Measurements from ENCODE around the gene ADCY5.

The ADCY5 gene

GRCh38 chr3:123458255-123458654 lies 9.4 kb upstream of the ADCY5 start:
- no peak for DNase-seq (ENCODE audit: low read depth in 3 of 3)

GRCh38 chr3:123457841-123458240 lies 9.0 kb upstream of the ADCY5 start:
- DNase-seq (ENCODE audit: low read depth in 3 of 3): no peak

- no peak for DNase-seq (ENCODE audit: low read depth in 3 of 3)
Measured at GRCh38 chr3:123453675-123454074, 4.8 kb upstream of the ADCY5 start.

DNA sequence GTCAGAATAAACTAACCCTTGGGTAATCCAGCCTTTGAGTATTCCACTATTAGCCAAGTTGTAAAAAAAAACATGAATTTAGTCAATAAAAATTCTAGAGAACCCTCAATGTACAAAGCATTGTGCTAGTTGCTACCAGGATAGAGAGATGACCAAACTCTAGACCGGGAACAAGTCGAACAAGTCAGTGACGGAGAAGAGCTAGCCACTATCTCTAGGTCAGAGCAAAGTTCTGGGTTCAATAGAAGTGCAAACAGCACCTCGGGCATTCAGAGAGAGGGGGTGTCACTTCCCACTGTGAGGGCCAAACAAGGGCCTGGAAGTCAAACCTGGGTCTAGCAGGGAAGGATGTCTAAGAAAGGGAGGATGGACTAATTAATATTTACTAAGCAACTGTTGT lies 2.3 kb upstream of the ADCY5 start:
- no peak for DNase-seq (ENCODE audit: low read depth in 3 of 3)

- DNase-seq (ENCODE audit: low read depth in 3 of 3): no peak
Measured at GRCh38 chr3:123449997-123450604, 1.2 kb upstream of the ADCY5 start.

DNA sequence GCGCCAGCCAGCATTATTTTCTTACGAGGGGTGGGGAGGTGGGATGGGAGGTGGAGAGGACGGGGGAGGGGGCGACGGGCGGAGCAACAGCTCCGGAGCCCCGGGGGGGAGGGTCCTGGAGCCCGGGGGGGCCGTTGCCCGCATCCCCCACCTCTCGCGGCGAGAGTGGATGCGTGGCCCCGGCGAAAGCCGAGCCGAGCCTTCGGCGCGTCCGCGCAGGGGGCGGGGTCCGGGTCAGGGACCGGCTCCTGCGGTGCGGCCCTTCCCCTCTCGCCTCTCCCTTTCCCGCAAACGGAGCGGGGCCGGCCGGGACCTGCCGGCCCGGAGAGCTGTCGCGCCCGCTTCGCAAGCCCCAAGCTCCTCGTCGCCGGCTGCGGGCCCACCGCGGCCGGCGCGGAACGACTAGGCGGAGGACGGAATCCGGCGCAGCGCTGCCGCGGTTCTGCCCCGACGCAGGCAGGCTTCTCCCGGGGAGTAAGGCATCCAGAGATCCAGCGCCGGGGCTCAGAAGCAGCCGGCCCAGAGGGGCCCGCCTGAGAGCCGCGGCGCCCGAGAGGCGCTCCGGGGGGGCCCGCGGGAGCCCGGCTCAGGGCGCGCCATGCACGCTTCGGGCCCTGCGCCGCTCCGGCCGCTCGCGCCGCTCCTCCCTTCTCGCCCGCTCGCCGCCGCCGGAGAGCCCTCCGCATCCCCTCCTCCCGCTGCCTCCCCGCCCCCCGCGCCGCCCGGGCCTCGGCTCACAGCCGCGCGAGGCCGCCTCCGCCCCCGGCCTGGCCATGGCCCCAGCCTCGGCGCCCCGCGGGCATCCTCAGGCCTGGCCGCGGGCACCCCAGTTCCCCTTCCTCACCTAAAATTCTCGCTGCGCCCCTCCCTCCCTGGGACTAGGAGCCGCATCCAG lies 459 bp upstream of the ADCY5 start:
- no peak for DNase-seq (ENCODE audit: low read depth in 3 of 3)

- peak; percentile 8 to 36 (median 13) for DNase-seq (ENCODE audit: low read depth in 3 of 3)
Measured at GRCh38 chr3:123447749-123448517, 957 bp downstream of the ADCY5 start.

GRCh38 chr3:123447416-123447748 lies 1.5 kb downstream of the ADCY5 start:
- no peak for DNase-seq (ENCODE audit: low read depth in 3 of 3)

GRCh38 chr3:123446610-123447109 lies 2.2 kb downstream of the ADCY5 start:
- no peak for DNase-seq (ENCODE audit: low read depth in 3 of 3)

GRCh38 chr3:123446210-123446609 lies 2.7 kb downstream of the ADCY5 start:
- DNase-seq (ENCODE audit: low read depth in 3 of 3): no peak

DNA sequence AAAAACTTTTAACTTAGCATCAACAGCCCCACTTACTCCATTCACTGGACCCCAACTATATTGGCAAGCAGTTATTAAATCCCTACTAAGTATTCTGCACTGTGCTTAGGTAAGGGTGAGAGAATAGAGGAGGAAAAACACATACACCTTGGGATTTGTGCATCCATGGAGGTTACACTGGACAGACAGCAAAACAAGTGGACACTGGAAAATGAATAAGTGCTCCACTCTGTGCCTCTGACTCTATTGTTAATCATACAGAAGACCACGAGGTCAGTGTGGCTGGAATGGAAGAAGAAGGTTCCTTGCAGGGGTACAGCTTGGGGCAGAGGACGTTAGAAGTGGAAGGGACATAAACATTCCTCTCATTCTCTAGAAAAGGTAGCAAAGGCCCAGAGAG lies 3.2 kb downstream of the ADCY5 start:
- DNase-seq (ENCODE audit: low read depth in 3 of 3): no peak

DNA sequence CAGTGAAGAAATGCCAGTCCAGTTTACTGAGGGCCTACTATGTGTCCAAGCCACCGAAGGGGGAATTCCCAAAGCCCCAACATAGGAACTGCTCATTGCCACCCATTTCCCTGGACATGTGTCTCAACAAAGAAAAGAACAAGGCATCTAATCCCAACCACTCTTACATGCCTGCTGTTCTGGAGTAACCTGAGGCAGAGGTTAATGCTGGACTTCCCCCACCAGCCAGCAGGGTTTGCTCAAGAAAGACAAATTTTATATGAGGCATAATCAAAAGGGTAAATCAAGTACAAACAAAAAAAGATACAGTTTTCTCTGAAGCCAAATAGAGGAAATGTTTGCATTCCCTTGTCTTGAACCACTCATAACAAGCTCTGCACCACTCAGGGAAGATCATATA lies 4.1 kb downstream of the ADCY5 start:
- DNase-seq (ENCODE audit: low read depth in 3 of 3): no peak

DNA sequence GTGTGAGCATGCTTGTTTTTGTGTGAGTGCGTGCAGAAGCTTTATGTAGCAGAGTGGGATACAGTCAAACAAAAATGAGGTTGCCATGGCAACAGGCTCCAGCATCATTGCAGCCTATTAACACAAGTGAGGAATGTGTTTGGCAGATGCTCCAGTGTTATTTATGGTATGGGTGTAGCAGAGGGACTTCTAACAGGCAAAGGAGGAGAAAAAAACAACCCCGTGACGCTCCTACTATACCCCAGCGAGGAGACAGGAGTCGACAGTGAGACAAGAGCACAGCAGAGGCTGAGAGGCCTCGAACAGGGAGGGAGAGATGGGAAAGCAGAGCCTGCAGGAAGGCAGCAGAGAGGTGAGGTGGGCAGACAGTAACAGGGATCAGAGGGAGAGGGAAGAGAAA lies 4.9 kb downstream of the ADCY5 start:
- DNase-seq (ENCODE audit: low read depth in 3 of 3): no peak

DNA sequence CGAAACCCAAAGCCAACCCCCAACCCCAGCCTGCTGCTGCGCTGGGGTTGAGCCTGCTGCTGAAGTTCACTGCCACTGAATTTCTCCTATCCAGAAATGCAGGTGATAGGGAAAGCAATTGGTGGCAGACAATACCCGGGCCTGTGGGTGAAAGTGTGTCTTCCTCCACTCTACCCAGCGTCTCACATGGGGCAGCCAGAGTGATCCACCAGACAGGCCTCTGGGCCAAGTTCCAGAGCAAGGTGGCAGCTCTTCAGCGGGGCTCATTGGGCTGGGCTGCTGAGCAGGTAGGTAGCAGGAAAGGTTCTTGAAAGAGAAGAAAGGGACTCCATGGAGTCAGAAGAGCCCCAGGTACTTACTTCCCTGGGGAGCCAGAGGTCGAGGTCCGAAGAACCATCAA lies 6.0 kb downstream of the ADCY5 start:
- no peak for DNase-seq (ENCODE audit: low read depth in 3 of 3)

DNA sequence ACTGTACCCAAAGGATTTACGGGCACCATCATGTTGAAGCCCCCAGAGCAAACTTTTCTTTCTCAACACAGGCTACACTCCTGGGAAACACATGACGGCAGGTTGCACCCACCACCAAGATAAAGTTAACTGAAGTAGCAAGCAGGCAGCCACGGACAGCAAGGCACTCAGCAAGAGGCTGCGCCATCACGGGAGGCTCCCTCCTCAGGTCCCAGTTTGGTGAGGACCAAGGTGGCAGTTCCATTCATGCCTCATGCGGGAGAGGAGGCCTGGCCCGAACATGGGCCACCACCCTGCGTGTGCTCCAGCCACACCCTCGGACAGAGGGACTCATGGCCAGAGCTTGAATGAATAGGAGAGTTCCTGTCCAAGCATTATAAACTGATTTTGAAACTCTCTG lies 6.8 kb downstream of the ADCY5 start:
- no peak for DNase-seq (ENCODE audit: low read depth in 3 of 3)

DNA sequence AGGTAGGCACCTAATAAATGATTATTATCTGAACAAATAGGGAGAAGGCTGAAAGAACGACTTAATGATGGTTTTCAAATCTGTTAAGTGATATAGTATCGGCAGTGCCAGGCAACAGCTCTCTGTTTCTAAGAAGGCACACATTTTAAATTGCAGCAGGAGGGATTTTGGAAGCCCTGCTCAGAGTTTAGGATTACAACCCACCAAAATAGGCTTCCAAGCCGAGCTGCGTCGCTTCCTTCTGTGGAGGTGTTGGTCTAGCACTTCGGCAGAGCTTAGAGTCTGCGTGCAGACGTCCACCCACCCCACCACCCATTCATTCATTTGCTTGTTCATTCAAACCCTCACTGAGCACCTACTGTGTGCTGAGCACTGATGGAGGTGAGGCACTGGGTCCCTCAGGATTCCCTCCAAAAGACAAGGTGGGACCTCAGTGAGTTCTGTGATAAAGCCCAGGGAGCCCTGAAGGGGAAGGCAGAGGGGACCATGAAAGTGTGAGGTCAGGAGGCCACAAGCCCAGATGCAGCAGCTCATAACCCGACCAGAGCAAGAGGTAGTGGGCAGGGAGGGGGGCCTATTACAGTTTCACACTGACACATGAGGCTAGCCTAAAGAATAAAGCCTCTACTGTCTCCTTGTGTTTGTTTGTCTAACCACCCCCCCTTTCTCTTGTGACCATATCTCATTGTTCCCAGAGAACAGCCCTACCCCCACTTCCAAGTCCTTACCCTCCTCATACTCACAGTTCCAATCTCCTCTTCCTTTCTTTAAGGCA lies 8.9 kb downstream of the ADCY5 start:
- no peak for DNase-seq (ENCODE audit: low read depth in 3 of 3)

GRCh38 chr3:123432832-123433523 lies 15.9 kb downstream of the ADCY5 start:
- no peak for DNase-seq (ENCODE audit: low read depth in 3 of 3)

DNA sequence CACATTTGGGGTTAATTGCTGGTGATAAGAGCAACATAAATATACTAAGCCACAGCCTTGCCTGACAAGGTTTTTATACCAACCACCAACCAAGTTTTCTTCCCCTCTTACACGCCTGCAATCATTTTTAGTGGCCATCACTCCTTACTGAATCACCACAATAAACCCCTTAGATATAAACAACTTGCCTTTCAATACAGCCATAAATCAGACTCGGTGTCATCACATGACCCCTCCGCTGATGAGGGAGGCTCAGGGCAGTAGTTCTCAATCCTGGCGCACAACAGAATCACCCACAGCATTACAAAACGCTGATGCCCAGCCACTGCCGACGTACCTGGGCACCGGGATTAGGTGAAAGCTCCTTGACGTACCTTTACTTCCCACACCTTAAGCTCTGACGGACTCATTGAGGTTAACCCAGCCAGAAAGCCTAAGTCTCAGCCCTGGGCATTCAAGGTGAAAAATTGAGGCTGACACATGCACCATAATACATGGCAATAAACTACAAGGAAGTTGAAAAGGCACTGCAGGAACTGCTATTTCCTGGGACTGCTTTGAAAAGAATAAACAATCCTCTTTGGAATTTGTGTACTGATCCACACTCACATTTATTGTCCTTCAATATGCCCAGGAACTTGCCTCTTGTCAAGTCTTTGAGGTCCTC lies 17.1 kb downstream of the ADCY5 start:
- DNase-seq (ENCODE audit: low read depth in 3 of 3): no peak

- DNase-seq (ENCODE audit: low read depth in 3 of 3): no peak
Measured at GRCh38 chr3:123431007-123431657, 17.8 kb downstream of the ADCY5 start.

DNA sequence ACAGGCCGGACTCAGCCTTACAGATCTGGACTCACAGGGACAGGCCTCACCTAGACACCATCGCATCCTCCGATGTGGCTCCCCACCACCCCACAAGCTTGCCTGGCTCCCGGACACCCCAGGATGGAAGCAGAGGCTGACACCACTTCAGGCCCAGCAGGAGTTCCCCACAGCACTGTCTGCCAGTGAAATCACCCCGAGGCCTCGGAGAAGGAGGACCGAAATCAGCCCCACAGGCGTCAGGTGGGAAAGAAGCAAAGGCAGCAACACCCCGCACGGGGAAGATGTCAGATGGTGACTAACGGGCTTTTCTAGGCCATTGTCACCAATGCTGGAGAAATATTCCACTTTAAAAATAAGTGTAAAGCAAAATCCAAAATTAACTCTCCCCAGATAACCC lies 18.6 kb downstream of the ADCY5 start:
- no peak for DNase-seq (ENCODE audit: low read depth in 3 of 3)
